Measurements from ENCODE around the gene CCDC97.
"Not testable (repeated sequence)": the region's sequence is repeated elsewhere in the genome, so short reads cannot be mapped to it uniquely, and the experiment has no call there.

Gene CCDC97

GRCh38 chr19:41367848-41368301, 57.9 kb downstream of the CCDC97 start:
- DNase-seq, result no peak

- DNase-seq, result no peak
Observed at GRCh38 chr19:41369769-41370168, 59.8 kb downstream of the CCDC97 start.

GRCh38 chr19:41371119-41371518, 61.1 kb downstream of the CCDC97 start:
- not testable (repeated sequence) for DNase-seq

GRCh38 chr19:41371541-41371940, 61.6 kb downstream of the CCDC97 start:
- no peak for DNase-seq

GRCh38 chr19:41372501-41372900, 62.5 kb downstream of the CCDC97 start:
- DNase-seq, result no peak

- no peak for DNase-seq
Observed at GRCh38 chr19:41373993-41374392, 64.0 kb downstream of the CCDC97 start.

Data from SIG-M5 (cell line).